NCI-H1092 treated with DMSO at 0.1 percent for 48 hours (cell line): ENCODE measurements around the gene MUC5AC.
"Not testable (repeated sequence)": the region's sequence is repeated elsewhere in the genome, so short reads cannot be mapped to it uniquely, and the experiment has no call there.

Experiments
- DNase-seq: peaks from one replicate; lab custom pipeline; 2025; lab: John Stamatoyannopoulos, UW

Gene MUC5AC

GRCh38 chr11:1177771-1178090, 20.0 kb downstream of the MUC5AC start:
- no peak for DNase-seq

- DNase-seq, result no peak
Measured at GRCh38 chr11:1178201-1178885, 20.6 kb downstream of the MUC5AC start.

- DNase-seq, result no peak
Measured at GRCh38 chr11:1178906-1179305, 21.2 kb downstream of the MUC5AC start.

GRCh38 chr11:1179641-1180040, 21.9 kb downstream of the MUC5AC start:
- no peak for DNase-seq

- DNase-seq, result no peak
Measured at GRCh38 chr11:1180171-1180570, 22.4 kb downstream of the MUC5AC start.

GRCh38 chr11:1180947-1181391, 23.2 kb downstream of the MUC5AC start:
- DNase-seq, result no peak

GRCh38 chr11:1181420-1181819, 23.7 kb downstream of the MUC5AC start:
- no peak for DNase-seq

GRCh38 chr11:1181853-1182535, 24.2 kb downstream of the MUC5AC start:
- DNase-seq, result no peak

- not testable (repeated sequence) for DNase-seq
Measured at GRCh38 chr11:1184139-1184538, 26.4 kb downstream of the MUC5AC start.

- DNase-seq, result not testable (repeated sequence)
Measured at GRCh38 chr11:1188451-1189130, 30.8 kb downstream of the MUC5AC start.

GRCh38 chr11:1189816-1190215, 32.1 kb downstream of the MUC5AC start:
- not testable (repeated sequence) for DNase-seq

- DNase-seq, result not testable (repeated sequence)
Measured at GRCh38 chr11:1191786-1192470, 34.2 kb downstream of the MUC5AC start.

GRCh38 chr11:1192741-1193325, 35.1 kb downstream of the MUC5AC start:
- no peak for DNase-seq

GRCh38 chr11:1193326-1194230, 35.8 kb downstream of the MUC5AC start:
- DNase-seq, result no peak

GRCh38 chr11:1194231-1194976, 36.7 kb downstream of the MUC5AC start:
- no peak for DNase-seq

GRCh38 chr11:1194977-1195681, 37.4 kb downstream of the MUC5AC start:
- DNase-seq, result no peak

- no peak for DNase-seq
Measured at GRCh38 chr11:1195682-1196515, 38.1 kb downstream of the MUC5AC start.

- no peak for DNase-seq
Measured at GRCh38 chr11:1196516-1197391, 39.0 kb downstream of the MUC5AC start.
